Stimulated activated CD4-positive, alpha-beta T cell treated with anti-CD3 and anti-CD28 coated beads, Interleukin-4, amount 100 ng/mL, for 1 hour (primary cell): Measurements from ENCODE around the gene MTFR2.

Experiments used
- DNase-seq: peaks from one replicate; pipeline ENCODE4 v3.0.0-alpha.2; 2020

The MTFR2 gene

GRCh38 chr6:136249811-136250685 lies at the start of gene MTFR2:
Gene MTFR2, minus strand, starts transcription at chr6:136250311. Its CDS starts 1,212 bp downstream, at chr6:136249099.
- peak; percentile 83 for DNase-seq

DNA sequence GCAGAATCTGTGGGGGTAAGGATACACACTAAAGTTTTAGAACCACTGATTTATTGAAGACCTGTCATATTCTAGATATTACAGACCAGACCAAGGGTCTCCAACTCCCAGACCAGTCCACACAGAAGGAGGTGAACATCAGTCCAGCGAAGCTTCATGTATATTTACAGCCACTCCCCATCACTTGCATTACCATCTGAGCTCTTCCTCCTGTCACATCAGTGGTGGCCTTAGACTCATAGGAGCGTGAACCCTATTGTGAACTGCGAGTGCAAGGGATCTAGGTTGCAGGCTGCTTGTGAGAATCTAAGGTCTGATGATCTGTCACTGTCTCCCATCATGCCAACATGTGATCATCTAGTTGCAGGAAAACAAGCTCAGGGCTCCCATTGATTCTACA lies 44.5 kb upstream of the MTFR2 start:
- DNase-seq, result no peak

DNA sequence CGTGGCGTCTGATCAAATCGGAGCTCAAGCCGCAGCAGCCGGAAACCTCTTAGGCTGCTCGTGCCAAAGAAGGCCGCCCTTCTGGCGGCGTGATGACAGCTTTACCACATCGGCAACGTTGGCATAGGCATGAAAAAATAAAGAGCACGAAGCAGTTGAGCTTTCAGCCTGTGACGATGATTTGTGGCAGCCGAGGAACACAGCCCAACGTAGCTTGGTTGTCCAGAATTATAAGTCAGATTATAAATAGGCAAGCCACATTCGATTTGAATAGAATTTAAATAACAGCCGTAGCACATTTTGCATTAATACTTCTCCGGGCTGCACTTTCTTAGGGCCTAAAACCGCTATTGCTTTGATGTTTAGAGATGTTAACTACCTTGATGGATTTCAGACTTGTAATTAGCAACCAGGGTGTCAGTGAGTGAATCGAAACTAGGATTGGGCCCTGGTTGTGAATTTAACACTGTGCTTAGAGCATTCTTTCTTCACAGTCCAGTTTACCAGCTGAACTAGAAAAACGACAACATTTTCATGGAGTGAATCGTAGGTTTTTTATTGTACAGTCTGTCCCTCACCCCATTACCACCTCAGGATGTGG lies 40.4 kb upstream of the MTFR2 start:
- peak; percentile 63 for DNase-seq

GRCh38 chr6:136289579-136290409 lies 39.7 kb upstream of the MTFR2 start, which contains the start of gene BCLAF1:
Gene BCLAF1, minus strand, starts transcription at chr6:136289846. Its CDS starts 9,980 bp downstream, at chr6:136279866.
- DNase-seq, result peak; percentile 99

GRCh38 chr6:136289327-136289578 lies 39.1 kb upstream of the MTFR2 start:
- DNase-seq, result peak; percentile 92

DNA sequence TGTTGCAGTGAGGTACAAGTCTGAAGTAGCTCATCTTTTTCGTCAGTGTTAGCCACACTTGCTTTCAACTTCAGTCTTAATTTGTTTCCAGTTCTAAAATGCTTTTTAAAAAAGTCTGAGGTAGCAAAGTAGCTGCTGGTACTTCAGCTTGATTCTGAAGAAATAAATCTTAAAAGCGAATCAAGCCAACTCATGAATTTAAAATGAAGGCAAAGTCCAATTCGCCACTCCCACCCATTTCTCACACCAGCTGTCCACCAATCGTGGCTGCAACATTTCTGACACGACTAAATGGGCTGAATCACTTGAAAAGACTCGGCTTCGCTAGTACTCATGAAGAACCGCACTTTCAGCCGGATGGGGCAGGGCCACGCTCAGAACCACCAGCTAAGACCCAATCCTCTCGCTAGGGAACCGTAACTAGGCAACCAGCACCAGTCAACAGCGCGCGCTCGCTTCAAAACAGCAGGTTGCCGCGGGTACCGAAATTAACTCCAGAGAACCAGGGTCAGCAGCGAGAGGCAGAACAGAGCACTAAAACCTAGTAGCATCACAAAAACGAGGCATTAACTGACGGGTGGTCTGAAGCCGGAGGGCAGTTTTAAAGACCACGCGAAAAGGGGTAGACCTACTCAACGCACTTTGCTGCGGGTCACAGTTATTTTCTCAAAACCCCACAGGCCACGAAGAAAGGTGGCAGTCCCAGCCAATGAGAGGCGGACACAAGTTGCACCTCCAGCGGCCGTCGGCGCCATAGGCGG lies 38.6 kb upstream of the MTFR2 start:
- peak; percentile 75 for DNase-seq

GRCh38 chr6:136284909-136285308 lies 34.8 kb upstream of the MTFR2 start:
- DNase-seq, result no peak

DNA sequence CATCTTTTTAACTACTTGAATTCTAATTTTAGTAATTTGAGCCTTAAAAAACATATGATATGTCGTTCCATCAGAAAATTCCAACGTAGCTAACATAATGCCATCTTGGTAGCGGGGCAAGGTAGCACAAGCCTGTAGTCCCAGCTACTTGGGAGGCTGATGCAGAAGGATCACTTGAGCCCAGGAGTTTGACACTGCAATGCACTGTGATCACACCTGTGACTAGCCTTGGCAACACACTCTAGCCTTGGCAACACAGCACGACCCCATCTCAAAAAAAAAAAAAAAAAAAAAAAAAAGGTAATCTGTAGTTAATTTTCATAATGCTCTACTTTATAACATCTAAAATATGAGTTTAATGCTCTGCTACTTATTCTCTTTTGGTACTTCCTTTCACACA lies 32.8 kb upstream of the MTFR2 start:
- no peak for DNase-seq

DNA sequence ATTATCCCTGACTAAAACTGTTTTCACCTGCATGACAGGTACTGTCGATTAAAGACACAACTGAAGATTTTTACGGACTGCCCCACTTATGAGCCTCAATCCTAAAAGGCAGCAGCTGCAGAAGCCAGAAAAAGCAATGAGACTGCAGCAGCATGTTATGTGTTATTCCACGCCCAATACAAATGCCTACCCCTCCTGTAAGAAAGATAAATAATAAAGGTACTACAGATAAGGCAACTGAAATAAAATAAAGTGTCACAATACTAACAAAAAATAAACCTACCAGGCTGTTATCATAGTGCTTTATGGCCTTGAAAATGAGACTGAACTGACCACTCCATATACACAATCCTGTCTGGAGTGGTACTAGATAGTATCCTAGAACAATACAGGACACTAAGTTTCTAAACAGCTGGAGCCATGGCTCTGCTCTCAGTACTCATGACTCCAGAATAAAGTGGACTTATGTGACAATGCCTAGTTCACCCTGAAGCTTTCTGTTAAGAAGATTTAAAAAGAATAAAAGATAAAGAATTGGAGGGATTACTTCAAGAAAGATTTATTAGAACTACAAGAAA lies 30.0 kb upstream of the MTFR2 start:
- DNase-seq, result no peak

DNA sequence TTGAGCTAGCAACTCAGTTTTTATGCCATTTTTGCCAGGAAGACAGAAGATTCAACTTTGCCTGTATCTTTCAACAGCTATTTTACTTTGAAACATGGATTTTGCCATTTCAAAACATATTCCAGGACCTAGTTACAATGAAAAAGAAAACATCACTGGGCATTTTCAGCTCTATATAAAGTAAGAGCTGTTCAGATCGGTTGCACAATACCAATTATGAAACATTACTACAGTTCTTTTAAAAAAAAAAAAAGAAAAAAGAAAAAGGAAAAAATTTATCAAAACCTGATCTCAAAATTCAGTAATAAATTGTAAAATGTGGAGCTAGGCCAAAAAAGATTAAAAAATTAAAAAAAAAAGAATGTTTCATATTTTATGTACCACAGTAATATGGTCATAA lies 24.0 kb upstream of the MTFR2 start:
- no peak for DNase-seq

- DNase-seq, result no peak
Measured at GRCh38 chr6:136265101-136265500, 15.0 kb upstream of the MTFR2 start.

DNA sequence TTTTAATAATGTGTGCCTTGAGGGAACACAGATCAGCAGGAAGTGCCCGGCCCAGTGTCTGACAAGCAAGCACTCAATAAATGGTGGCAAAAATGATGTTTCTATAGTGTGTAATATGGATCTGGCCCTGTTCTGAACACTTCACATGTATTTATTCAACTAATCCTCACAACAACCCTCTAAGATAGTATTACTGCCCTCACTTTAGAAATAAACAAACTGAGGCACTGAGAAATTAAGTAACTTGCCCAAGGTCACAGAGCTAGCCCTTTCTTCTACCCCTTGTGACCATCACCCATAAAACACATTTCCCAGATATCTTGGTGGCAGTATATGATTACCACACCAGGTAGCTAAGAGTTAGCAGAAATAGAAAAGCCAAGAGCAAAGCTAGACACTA lies 12.8 kb upstream of the MTFR2 start:
- DNase-seq, result no peak

DNA sequence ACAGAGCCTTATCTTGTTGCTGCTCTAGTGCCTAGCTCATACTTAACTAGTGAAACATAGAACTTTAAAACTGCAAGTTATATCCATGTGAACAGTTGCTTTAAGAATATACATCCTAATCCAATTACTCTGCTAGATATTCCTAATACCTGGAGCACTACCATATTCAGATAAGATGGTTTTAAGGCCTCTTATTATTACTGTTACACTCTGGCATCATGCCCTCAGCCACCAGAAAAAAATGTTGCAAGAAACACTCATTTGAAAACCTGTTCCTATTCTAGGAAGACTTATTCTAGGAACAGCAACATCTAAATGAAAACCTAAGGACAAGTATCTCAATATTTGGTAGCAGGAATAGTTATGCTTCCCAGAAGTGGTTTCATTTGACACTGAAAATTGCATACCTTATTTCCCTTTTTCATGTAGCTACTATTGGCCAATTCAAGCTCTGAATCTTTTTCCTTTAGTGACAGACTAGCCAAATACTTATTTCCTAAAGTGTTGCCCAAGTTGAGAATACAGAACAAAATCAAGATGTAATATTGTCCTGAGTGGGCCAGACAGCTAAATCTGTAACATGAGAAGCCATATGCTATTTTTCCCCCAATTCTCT lies 4.8 kb upstream of the MTFR2 start:
- no peak for DNase-seq

GRCh38 chr6:136253734-136254133 lies 3.6 kb upstream of the MTFR2 start:
- no peak for DNase-seq

DNA sequence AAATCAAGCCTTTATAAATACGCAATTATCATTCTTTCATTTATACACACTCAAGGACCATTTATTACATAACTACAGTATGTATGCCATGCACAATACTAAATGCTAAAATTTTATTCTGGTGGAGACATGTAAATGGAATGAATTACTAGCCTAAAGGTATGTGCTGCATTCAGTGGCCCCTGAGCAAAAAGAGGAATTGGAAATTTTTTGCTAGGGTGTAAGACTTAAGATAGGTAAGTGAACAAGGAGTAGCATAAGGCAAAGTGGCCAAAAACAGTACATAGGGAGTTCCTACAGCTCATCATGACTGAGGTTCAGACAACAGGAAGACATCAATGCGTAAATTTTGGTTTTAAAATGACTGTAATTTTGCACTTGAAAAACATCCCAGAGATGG lies 2.3 kb upstream of the MTFR2 start:
- no peak for DNase-seq

DNA sequence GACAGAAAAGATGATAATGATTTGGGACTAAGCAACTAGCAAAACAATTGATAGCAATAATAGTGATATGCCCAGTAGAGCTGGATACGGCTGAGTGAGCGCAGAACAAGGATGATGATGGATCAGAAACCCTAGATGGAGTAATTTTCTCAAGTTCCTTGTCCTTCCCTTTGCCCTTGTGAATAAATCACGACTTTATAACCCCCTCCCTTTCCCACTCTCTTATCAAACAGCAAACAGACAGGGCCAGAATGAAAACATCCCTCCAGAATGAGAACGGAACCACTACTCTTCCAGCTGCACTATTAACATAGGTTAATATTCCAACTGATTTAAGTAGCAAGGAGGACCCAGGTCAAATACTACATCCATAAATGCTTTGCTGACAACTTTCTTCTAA lies 1.3 kb upstream of the MTFR2 start:
- DNase-seq, result no peak

- DNase-seq, result no peak
Measured at GRCh38 chr6:136250686-136251008, 536 bp upstream of the MTFR2 start.

DNA sequence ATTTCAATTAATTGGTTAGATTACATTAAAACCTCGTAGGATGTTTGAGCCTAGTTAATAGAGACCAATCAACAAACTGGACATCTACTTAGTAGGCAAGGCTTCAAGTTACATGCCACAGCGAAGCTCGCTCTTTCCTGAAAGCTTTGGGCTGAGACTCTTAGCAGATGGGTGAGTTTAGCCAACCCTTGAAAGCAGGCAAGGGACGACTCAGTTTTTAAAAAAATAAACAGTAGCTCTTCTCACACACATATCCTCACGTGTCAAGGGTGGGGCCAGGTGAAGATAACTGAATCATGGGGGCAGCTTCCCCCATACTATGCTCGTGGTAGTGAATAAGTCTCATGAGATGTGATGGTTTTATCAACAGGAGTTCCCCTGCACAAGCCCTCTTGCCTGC lies 775 bp downstream of the MTFR2 start:
- DNase-seq, result no peak

DNA sequence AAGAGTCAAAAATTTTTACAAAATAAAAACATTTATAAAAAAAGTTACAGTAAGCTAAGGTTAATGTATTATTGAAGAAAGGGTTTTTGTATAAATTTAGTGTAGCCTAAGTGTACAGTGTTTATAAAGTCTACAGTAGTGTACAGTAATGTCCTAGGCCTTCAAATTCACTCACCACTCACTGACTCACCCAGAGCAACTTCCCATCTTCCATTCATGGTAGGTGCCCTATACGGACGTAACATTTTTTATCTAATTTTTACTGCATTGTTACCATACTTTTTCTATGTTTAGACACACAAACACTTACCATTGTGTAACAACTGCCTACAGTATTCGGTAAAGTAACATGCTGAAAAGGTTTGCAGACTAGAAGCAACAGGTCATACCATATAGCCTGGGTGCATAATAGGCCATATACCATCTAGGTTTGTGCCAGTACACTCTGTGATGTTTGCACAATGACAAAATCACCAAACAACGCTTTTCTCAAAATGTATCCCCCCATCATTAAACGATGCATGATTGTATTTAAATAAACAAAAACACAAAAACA lies 6.0 kb downstream of the MTFR2 start:
- DNase-seq, result no peak

DNA sequence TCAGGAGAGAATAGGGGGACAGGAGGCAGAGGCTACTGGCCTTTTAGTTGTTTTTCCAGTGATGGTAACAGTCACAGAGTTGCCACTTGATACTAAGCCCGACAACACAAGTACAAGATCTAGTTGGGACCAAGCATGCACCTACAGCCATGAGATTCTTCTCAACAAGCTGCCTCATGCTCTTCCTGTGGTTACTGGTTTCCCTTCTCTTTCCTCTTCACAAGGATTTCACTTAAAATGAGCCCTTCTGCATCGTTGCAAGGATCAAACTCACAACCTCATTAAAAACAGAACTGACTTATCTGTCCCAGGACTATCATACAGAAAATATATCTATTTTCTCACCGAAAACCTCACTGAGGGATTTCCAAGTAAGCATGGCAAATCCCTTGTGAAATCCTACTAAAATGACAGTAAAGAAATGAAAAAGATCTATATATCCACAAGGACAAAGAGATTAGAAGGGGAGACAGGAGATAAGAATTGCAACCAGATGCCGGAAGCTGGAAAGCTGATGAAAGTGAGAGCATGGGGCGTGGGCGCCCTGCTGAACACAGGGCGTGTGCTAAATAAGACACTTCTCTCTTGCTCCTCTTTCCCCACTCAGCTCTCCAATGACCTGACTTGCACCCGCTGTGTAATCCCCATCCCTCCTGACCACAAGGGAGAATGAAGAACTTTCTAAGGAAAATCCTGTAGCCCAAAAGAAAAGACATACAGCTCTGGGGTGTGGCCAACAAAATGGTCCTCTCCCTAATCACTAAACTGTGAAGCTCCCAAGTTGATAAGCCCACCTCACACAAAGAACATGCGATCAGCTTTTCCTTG lies 13.4 kb downstream of the MTFR2 start:
- DNase-seq, result no peak

DNA sequence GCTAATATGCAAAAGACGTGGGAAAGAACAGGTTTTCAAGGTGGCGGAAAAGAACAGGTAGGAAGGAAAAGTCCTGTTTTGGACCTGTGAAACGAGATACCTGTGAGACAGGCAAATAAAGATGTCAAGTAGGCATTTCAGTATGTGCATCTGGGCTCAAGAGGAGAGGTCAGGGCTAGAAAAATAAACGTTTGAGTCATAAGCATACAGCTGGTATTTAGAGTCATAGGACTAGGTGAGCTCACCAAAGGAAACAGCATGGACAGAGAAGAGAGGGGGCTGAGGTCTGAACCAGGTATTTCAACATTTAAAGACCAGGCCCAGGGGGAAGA lies 14.9 kb downstream of the MTFR2 start:
- no peak for DNase-seq
